ENCODE results near the gene EMD.

The EMD gene

DNA sequence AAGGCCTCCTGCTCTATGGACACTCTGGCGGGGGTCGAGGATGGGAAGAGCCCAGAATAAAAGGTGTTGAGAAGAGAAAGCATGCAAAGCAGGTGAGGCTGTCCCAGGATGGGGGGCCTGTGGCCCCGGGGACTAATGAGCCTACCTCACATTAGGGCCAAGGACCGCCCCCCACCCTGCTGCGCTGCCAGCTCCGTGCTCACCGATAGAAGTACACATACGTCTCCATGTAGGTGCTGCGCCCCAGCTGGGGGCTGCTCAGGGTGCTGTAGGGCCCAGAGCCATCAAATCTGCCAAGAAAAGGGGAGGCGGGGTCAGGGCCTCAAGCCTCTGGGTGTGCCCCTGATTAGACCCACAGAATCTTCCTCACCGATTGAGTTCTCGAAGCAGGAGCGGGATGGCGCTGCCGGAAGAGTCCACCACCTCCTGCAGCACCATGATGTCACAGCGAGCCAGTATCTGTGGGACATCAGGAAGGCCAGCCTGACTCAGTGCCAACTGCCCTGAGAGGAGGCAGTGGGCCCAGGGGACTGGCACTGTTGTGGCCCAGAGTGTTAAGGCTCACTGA is 25.6 kb downstream of the EMD start:
- Histone ChIP-seq H3K27ac (no peak overlapping the region), H3K36me3 (peaks cover 49% of the 10 kb centered on the region), H3K4me1 (ENCODE audit: control insufficient read depth in 1 of 2, insufficient read depth in 1 of 2, low read depth in 1 of 2, low read length in 1 of 2) (peaks cover 10 to 24% of the 10 kb centered on the region in 2 experiments), H3K27me3 (no peaks in the 10 kb centered on the region), H3K4me3 (ENCODE audit: low read depth in 1 of 2, low read length in 1 of 2) (no peak overlapping the region), H3K9me3 (no peaks in the 10 kb centered on the region)
- TF ChIP-seq, protein P1, sequence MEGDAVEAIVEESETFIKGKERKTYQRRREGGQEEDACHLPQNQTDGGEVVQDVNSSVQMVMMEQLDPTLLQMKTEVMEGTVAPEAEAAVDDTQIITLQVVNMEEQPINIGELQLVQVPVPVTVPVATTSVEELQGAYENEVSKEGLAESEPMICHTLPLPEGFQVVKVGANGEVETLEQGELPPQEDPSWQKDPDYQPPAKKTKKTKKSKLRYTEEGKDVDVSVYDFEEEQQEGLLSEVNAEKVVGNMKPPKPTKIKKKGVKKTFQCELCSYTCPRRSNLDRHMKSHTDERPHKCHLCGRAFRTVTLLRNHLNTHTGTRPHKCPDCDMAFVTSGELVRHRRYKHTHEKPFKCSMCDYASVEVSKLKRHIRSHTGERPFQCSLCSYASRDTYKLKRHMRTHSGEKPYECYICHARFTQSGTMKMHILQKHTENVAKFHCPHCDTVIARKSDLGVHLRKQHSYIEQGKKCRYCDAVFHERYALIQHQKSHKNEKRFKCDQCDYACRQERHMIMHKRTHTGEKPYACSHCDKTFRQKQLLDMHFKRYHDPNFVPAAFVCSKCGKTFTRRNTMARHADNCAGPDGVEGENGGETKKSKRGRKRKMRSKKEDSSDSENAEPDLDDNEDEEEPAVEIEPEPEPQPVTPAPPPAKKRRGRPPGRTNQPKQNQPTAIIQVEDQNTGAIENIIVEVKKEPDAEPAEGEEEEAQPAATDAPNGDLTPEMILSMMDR (IDR thresholded peaks at IDR 0.05): no peak

DNA sequence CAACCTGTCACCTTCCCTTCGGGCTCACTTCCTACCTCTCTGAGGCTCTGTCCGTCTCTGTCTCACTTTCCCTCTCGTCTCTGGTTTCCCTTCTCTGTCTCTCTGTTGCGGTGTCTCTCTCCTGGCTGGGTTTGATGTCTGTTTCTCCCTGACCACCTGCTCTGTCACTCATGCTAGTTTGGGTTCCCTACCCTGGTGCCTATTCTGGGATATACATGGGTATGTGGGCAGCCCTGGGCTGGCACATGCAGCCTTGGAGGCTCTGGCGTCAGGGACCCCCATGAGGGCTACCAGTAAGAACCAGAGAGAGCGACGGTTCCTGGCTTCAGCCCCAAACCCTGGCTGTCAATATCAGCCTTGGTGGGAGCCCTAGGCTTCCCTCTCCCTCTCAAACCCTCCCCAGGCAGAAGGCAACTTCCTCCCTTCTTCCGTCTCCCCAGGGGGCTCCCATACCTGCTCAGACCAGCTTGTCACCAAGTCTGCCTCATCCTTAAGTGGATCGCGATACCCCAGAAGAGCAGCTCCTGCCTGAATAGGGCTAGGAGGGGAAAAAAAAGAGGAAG is 29.6 kb downstream of the EMD start:
- Histone ChIP-seq H3K4me1 (ENCODE audit: control insufficient read depth in 1 of 2, insufficient read depth in 1 of 2, low read depth in 1 of 2, low read length in 1 of 2) (peaks cover 41 to 47% of the 10 kb centered on the region in 2 experiments), H3K4me3 (ENCODE audit: low read depth in 1 of 2, low read length in 1 of 2) (peak overlapping the region; percentile 65 to 67), H3K27me3 (no peaks in the 10 kb centered on the region), H3K27ac (peak overlapping the region; percentile 91), H3K36me3 (peaks cover 13% of the 10 kb centered on the region), H3K9me3 (no peaks in the 10 kb centered on the region)
- TF ChIP-seq, protein P1 (IDR thresholded peaks at IDR 0.05): no peak

DNA sequence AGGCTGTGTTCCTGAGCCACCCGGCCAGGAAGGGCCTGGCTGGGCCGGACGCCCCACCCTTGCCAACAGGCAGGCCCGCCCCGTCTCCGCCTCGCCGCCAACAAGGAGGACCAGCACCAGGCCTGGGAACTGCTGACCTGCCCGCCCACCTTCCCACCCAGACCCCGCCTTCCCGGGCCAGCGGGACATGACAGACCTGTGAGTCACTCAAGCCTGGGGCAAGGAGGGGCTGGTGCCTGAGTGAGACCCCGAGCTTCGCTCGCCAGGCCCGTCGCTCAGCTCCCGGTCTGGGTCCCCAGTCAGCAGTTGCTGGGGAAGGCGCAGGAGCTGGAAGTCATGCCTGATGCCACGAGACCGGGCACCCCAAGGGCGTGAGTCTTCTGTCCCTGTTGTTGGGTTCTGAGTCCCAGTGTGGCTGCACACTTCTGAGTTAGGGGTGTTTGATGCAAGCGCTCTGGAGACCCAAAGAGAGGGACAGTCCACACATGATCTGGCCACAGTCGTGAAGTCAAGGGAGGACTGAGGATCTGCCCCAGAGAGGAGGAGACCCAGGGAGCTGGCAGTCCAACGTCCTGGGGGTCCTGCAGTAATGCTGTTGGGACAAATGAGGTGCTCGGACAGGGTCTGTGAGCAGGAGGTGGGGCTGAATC is 30.3 kb downstream of the EMD start, which contains the start of gene DNASE1L1:
Gene DNASE1L1, minus strand, starts transcription at position 33 of the 650 bp plus-strand sequence. CDS start 3,686 bp downstream, outside the sequence.
- Histone ChIP-seq H3K27ac (peak within 1 kb of the TSS; percentile 91), H3K4me3 (ENCODE audit: low read depth in 1 of 2, low read length in 1 of 2) (peak within 1 kb of the TSS; percentile 65 to 67), H3K9me3 (no peaks in the 10 kb centered on the region), H3K27me3 (no peaks in the 10 kb centered on the region), H3K4me1 (ENCODE audit: control insufficient read depth in 1 of 2, insufficient read depth in 1 of 2, low read depth in 1 of 2, low read length in 1 of 2) (peaks cover 44 to 51% of the 10 kb centered on the region in 2 experiments), H3K36me3 (peaks cover 11% of the 10 kb centered on the region)
- TF ChIP-seq, protein P1 (IDR thresholded peaks at IDR 0.05): no peak

DNA sequence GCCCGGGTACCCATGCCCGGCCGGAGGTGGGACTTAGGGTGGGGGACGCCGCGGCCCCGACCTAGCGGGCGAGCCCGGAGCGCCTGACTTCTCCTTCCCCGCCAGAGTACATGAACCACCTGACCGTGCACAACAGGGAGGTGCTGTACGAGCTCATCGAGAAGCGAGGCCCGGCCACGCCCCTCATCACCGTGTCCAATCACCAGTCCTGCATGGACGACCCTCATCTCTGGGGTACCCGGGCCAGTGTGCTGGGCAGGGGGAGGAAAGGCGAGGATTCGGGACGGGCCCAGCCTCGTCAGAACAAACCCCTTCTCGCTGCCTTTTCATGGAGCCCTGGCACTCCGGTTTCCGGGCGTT is 32.9 kb downstream of the EMD start:
- TF ChIP-seq, protein P1 (IDR thresholded peaks at IDR 0.05): no peak

DNA sequence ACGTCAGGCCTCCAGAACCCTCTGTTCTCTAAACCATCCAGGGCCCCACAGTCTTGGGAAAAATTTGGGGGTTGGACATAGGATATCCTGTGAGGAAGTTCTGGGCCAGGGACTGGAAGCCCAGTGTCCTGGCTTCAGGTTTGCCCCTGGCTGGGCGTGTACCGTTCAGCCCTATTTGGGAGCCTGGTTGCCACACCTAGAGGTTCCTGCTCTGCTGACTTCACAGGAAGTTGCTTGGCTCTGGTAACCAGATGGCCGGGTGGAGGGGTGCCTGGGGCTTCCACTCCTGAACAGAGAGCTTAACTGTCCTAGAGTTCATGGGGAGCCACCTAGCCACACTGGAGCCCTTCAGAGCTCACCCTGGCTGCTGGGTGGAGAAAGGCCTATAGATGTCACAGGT is 33.4 kb downstream of the EMD start:
- Histone ChIP-seq H3K4me1 (ENCODE audit: control insufficient read depth in 1 of 2, insufficient read depth in 1 of 2, low read depth in 1 of 2, low read length in 1 of 2) (peaks cover 44 to 51% of the 10 kb centered on the region in 2 experiments), H3K4me3 (ENCODE audit: low read depth in 1 of 2, low read length in 1 of 2) (peak overlapping the region; percentile 77 to 78), H3K9me3 (no peaks in the 10 kb centered on the region), H3K36me3 (no peaks in the 10 kb centered on the region), H3K27ac (peak overlapping the region; percentile 93), H3K27me3 (no peaks in the 10 kb centered on the region)
- TF ChIP-seq, protein P1 (IDR thresholded peaks at IDR 0.05): no peak

More for the DNA sequence above, 32.9 kb downstream of the EMD start:
- H3K9me3 ChIP-seq: no peaks in the 10 kb centered on the region
- peak overlapping the region; percentile 77 to 78 for H3K4me3 ChIP-seq (ENCODE audit: low read depth in 1 of 2, low read length in 1 of 2)
- no peaks in the 10 kb centered on the region for H3K27me3 ChIP-seq
- H3K27ac ChIP-seq: peak overlapping the region; percentile 93
- no peaks in the 10 kb centered on the region for H3K36me3 ChIP-seq
- peaks cover 44 to 51% of the 10 kb centered on the region in 2 experiments for H3K4me1 ChIP-seq (ENCODE audit: control insufficient read depth in 1 of 2, insufficient read depth in 1 of 2, low read depth in 1 of 2, low read length in 1 of 2)

Data from neutrophil (primary cell).